ENCODE results near the gene PRKAG2. TPM values are rescaled to one million over a fixed set of nuclear protein-coding genes. Genes with fewer than 3 reads are reported as not detected.

The PRKAG2 gene
- total and polyA plus RNA-seq, 2 of the 8 experiments (the other 6 are each of a cell fraction or from before 2014, with no cell fraction given): 7.5 to 18.1 TPM

- Histone ChIP-seq H3K4me3 (ENCODE audit: extremely low read depth in 1 of 4, insufficient read depth in 2 of 4, low read depth in 3 of 4, low read length in 4 of 4) (no peak overlapping the region), H3K18ac (ENCODE audit: extremely low read depth, low read length) (no peak overlapping the region), H3K9ac (replicated peaks in 1 of 4; ENCODE audit: extremely low read depth in 1 of 4, low read depth in 3 of 4, low read length in 3 of 4) (no peak overlapping the region), H3K14ac (ENCODE audit: insufficient read length) (no peak overlapping the region), H3K36me3 (ENCODE audit: control insufficient read depth in 2 of 4, insufficient read depth in 4 of 4, low read length in 3 of 4) (no peaks in the 10 kb centered on the region), H3K23ac (ENCODE audit: insufficient read length) (no peak overlapping the region), H2AK5ac (ENCODE audit: low read depth, low read length) (no peak overlapping the region), H4K20me1 (replicated peaks in 1 of 2; ENCODE audit: control insufficient read depth in 1 of 2, insufficient read depth in 2 of 2, low read length in 2 of 2) (peaks cover 0 to 3% of the 10 kb centered on the region in 2 experiments), H3K23me2 (ENCODE audit: low read depth, low read length) (no peaks in the 10 kb centered on the region), H2AFZ (ENCODE audit: low read length) (no peak overlapping the region), H3K79me2 (ENCODE audit: control insufficient read depth in 1 of 2, insufficient read depth in 2 of 2, low read length in 2 of 2) (no peaks in the 10 kb centered on the region), H4K8ac (ENCODE audit: extremely low read depth, insufficient read depth, low read length) (no peak overlapping the region), H2BK5ac (ENCODE audit: low read depth, low read length) (no peak overlapping the region), H3K4me1 (replicated peaks in 1 of 4; ENCODE audit: control insufficient read depth in 3 of 4, insufficient read depth in 4 of 4, low read length in 3 of 4) (peaks cover 0 to 2% (median 0%) of the 10 kb centered on the region in 4 experiments; a peak in 1 of 7 replicates), H3K4ac (replicated peaks; ENCODE audit: insufficient read length, low read depth, low read length) (no peak overlapping the region), H3K27ac (ENCODE audit: low read depth, low read length) (no peak overlapping the region), H3K56ac (replicated peaks; ENCODE audit: insufficient read length, low read depth, low read length) (no peak overlapping the region), H2BK15ac (ENCODE audit: low read length) (no peak overlapping the region), H2BK20ac (ENCODE audit: low read length) (no peak overlapping the region), H4K5ac (ENCODE audit: insufficient read length, low read depth, low read length) (no peak overlapping the region), H2BK12ac (ENCODE audit: low read depth, low read length) (no peak overlapping the region), H4K91ac (replicated peaks; ENCODE audit: insufficient read length, low read length) (no peak overlapping the region), H3K27me3 (replicated peaks in 1 of 4; ENCODE audit: control insufficient read depth in 3 of 4, extremely low read depth in 1 of 4, insufficient read depth in 3 of 4, low read length in 3 of 4) (no peaks in the 10 kb centered on the region), H3K4me2 (ENCODE audit: insufficient read depth in 1 of 2, low read depth in 2 of 2, low read length in 2 of 2) (no peak overlapping the region), H3K79me1 (ENCODE audit: low read depth, low read length) (no peaks in the 10 kb centered on the region), H2BK120ac (replicated peaks; ENCODE audit: low read depth, low read length) (no peak overlapping the region), H3K9me3 (ENCODE audit: insufficient read depth in 2 of 2, low read depth in 1 of 2, low read length in 1 of 2) (no peaks in the 10 kb centered on the region)
- no peak for TF ChIP-seq CHD2 (IDR thresholded peaks at IDR 0.05; ENCODE audit: low read length)
- TF ChIP-seq SUZ12 (IDR thresholded peaks at IDR 0.05; ENCODE audit: low read length): no peak
- 86% methylated on average over 3 of the region's 3 CpGs; no CpG with 5 or more reads in 1 of the 2 experiments for WGBS, 2 experiments (ENCODE audit: extremely low coverage in 1 of 2, insufficient coverage in 1 of 2, insufficient read length in 1 of 2, insufficient replicate concordance in 2 of 2, low coverage in 1 of 2, low lambda C conversion rate in 2 of 2, missing lambda C conversion rate in 1 of 2)
- ChIA-PET POLR2A (ENCODE audit: partially characterized antibody) (no interaction called here), CTCF (ENCODE audit: partially characterized antibody) (interaction anchor here (0.6 to 1.3 kb wide), 2 partner anchors 105 to 244 kb away, joined by 3 read pairs; no protein-coding TSS in a partner anchor)
- DNase-seq (ENCODE audit: low read depth in 1 of 2, low spot score in 2 of 2): no peak
- FAIRE-seq: no peak
Observed at GRCh38 chr7:151595702-151596350, 281.1 kb downstream of the PRKAG2 start.

Data from H1 (cell line).